Fibroblast of skin of scalp (primary cell): ENCODE data around the gene GRIK3.

Source experiments
- DNase-seq: peaks from one replicate; pipeline ENCODE4 v3.0.0-alpha.2; 2013

The GRIK3 gene

GRCh38 chr1:36755303-36756230 lies 278.7 kb downstream of the GRIK3 start:
- no peak for DNase-seq

GRCh38 chr1:36754366-36754765 lies 279.9 kb downstream of the GRIK3 start:
- DNase-seq: no peak

- no peak for DNase-seq
Measured at GRCh38 chr1:36753451-36753850, 280.9 kb downstream of the GRIK3 start.

- no peak for DNase-seq
Measured at GRCh38 chr1:36752891-36753361, 281.4 kb downstream of the GRIK3 start.

- no peak for DNase-seq
Measured at GRCh38 chr1:36752431-36752830, 281.9 kb downstream of the GRIK3 start.

- DNase-seq: no peak
Measured at GRCh38 chr1:36751525-36751924, 282.8 kb downstream of the GRIK3 start.

GRCh38 chr1:36748466-36748865 lies 285.8 kb downstream of the GRIK3 start:
- DNase-seq: no peak
